GM18907 (cell line): ENCODE results near the gene NRXN3.

Experiments
- ATAC-seq: cut with Tn5 transposase; IDR thresholded peaks from one replicate; pipeline ENCODE4 v1.9.1; 2021; ENCODE audit warnings: mild to moderate bottlenecking, moderate library complexity; ENCODE audit not compliant: unreplicated experiment

The NRXN3 gene

DNA sequence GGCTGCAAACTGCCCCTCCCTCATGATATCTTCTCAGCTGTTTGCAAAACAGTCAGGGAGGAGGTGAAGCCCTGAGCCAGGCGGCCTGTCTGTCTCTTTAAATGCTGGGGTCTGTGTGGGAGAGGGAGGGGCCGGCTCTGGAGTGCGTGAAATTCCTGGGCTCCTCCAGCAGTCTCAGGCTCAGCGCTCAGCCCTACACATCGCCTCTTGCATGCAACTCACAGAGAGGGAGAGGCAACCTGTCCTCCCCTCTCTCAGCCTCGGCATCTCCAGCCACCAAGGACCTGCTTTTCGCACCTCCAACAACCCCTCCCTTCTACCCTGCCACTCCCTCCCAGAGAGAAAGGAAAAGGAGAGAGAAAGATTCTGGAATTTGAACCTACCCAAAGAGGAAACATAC is at the start of gene NRXN3:
NRXN3 (plus strand) TSS at position 171 of the 400 bp plus-strand sequence. CDS start 72,721 bp downstream, outside the sequence.
- ATAC-seq: no peak

DNA sequence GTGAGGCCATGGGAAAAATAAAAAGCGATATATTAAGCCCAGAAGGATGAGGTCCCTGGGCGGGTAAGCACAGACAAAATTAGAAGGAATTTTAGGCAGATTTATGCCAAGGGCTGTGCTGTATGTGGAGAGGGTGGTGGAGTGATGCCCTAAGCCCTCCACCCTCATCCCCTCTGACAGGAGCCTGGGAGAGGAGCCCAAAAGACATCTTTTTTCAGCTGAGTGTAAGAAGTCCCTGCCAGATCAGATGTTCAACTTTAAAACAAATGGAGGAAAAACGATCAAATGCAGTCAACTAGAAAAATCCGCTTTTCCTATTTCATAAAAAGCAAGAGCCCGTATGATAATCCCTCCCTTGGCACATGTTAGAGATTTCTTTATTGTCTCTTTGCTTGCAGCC is 47.7 kb upstream of the NRXN3 start:
- no peak for ATAC-seq

DNA sequence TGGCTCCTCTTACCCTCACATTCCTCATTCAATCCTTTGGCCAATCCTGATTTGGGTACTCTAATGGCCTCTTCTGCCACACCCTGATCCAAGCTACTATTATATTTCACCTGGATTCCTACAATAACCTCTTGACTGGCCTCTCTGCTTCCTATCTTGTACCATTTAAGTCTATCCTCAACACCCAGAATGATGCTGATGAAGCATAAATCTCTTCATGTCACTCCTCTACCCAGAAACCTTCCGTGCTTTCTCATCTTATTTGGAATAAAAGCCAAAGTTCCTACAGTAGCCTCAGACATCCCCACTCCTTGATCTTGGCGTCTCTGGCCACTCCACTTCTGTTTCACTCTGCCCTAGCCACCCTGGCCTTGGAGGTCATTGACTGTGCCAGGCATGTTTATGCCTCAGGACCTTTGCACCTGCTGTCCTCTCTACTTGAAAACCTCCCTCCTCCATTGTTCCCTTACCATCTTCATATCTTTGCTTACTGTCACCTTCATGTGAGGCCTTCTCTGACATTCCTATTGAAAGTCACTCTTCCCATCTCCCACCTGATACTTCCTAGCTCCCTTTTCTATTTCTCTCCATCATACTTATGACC is 46.4 kb upstream of the NRXN3 start:
- ATAC-seq: no peak

DNA sequence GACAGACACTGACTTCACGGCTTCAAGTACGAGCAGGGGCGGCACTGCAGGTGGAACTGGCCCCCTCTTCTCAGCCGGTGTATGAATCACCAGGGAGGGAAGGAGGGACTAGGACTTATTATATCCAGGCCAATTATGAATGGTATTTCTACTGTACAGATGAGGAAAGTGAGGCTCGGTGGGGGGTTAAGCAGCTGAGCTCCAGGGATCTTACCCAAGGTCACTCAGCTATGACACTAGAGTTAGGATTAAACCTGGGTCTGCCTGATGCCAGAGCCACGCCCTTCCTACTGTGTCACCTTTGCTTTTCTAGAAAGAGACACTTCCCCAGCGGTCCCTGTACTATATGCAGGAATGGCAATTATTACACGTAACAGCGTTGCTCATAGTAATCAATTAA is 42.2 kb upstream of the NRXN3 start:
- no peak for ATAC-seq

DNA sequence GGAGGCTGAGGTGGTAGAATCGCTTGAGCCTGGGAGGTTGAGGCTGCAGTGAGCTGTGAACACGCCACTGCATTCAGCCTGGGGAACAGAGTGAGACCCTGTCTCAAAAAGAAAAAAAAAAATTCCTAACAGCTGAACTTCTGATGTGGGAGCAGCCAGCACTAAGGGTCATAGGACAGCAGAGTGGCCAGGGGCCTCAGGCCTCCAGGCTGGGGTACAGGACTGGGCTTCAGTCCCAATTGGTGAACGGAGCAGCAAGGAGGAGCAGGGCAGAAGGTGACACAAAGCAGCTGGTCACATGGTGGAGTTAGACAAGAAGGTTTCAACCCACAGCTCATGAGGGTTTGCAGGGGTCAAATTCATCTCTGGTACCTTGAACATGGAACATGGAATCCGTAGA is 40.8 kb upstream of the NRXN3 start:
- no peak for ATAC-seq

DNA sequence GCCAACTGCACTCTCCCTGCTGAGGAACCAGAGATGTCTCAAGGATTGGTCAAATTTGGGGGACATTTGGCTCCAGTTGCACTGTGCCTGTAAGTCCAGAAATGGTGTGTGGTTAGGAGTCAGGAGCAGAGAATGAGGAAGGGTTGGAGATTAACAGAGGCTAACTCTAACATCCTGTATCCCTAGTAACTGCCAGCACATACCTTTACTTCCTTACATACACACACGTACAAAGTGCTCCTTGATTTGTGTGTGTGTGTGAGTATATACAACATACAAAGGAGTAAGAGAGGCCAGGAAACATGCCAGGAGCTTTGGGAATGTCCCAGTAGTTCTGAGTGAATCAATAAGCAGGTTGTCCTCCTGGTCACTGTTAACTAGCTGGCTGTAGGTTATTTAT is 39.8 kb upstream of the NRXN3 start:
- no peak for ATAC-seq

DNA sequence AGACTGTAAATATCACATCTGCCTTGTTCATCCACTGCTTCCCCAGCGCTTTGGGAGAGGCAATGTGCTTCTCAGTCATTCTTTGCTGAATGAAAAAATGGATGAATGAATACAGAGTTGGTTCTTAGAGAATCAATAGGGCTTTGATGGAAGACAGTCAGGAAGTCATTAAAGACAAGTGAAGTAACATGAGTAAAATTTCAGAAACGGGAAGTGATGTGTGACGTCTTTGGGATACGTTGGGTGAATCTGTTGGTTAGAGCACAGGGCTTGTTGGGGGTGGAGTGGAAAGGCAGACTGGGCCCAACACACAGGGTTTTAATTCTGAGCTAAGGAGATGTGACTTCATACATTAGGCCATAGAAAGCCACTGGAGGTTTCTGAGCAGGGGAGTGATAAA is 39.0 kb upstream of the NRXN3 start:
- no peak for ATAC-seq

DNA sequence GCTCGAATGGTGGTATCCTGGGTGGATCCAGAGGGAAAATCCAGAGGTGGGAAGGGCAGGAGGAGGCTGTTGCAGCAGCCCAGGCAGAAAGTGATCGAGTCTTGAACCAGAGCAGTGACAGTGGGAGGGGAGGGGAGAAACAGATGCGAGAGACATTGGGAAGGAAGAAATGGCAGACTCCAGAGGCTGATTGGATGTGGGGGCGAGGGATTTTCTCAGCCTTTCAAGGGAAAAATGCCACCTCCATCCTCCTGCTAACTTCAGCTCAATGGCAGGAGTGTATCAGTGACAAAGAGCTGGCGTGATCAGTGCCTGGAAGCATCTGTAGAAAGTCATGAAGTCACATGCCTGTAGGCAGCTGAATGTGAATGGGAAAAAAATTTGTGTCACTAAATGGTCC is 38.6 kb upstream of the NRXN3 start:
- ATAC-seq: no peak

DNA sequence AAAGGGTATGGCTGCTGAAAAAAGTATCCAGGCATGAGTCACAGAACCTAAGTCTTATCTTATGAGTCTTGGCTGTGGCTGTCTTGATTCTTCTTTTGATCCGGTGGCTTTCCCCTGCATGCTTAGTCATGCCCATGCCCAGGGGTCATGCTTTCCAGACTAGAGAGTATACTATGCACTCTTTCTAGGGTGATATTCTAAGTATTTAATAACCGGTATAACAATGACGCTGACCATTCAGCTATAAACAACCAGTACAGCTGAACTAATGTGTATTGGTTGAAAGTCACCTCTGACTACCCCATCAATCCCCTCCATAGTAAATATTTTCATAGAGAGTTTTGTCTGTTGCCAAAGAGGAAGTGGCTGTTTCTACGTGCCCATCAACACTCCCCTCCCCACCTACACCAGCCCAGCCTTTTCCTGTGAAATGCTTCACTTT is 34.7 kb upstream of the NRXN3 start:
- ATAC-seq: peak; percentile 60

DNA sequence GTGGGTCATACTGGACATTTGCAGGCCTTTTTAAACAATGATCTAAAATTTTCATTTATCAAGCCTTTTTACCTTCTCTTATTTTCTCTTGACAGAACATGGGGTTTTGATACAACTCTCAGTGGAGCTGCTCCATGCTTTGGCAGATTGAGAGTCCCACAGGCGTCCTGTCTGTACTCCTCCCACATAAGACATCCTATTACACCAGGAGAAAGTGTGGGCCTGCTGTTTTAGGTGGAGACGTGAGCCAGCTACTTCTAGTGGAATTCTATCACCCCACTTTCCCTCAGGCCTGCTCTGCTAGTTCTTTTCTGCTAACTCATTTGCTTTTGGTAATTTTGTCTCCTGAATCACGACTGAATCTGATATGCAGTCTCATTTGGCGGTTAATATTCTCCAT is 33.5 kb upstream of the NRXN3 start:
- ATAC-seq: no peak

DNA sequence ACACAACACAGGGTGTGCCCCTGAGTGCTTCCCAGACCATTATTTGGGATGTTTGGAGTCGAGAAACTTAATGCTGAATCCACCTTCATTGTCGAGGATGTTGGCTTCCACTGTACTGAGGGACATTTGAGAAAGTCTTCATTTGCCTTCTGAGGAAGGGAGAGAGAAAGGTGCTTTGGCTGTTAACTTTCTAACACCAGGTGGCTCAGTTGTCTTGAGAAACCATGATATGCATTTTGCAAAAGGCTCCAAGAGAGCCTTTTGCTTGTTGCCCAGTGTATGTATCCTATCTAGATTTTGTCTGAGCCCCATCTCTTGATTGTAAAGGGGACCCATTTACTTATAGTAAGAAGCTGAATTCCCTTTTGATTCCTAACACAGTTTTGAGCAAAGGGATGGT is 28.6 kb upstream of the NRXN3 start:
- no peak for ATAC-seq

DNA sequence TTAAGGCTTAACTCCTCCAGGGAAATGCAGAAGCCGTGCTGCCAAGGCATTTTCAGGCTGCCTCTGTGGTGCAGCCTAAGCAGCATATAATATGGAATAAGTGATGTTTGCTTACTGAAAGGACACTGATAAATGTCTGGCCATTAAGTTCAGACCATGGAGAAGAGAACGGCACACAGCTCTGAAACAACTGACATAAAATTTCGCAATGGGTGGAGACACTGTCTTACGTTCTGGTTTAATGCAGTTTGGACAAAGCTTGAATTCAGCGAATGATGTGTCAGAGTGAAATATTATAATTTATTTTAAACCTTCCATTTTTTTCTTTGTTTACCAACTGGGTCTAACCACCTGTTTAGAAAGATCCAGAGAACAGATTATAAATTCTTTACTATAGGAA is 27.2 kb upstream of the NRXN3 start:
- no peak for ATAC-seq

DNA sequence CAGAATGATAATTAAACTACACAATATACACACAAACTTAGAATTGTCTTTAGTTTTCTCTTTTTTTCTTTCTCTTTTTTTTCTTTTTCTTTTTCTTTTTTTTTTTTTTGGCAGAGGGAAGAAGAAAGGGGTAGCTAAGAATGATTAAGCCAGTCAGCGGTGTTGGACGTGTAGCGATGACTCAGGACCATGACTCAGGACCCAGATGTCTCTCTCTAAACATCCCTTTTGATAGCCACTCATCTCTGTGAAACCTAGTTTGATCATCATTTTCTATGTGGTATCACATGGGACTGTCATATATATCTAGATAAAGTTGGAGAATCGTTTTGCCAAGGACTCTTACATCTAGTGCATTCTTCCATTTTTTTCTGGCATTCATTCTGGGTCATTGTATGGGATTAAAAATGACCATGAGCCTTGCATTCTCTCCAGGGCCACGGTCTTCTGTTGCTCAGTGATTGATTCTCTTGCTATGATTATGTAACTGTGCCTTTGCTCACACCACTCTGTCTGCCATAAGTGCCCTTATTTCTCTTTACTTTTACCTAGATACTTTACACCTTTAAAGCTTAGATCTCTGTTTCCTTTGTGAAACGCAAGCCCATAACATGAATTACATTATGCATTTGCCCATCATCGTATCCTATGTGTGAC is 26.6 kb upstream of the NRXN3 start:
- ATAC-seq: no peak

DNA sequence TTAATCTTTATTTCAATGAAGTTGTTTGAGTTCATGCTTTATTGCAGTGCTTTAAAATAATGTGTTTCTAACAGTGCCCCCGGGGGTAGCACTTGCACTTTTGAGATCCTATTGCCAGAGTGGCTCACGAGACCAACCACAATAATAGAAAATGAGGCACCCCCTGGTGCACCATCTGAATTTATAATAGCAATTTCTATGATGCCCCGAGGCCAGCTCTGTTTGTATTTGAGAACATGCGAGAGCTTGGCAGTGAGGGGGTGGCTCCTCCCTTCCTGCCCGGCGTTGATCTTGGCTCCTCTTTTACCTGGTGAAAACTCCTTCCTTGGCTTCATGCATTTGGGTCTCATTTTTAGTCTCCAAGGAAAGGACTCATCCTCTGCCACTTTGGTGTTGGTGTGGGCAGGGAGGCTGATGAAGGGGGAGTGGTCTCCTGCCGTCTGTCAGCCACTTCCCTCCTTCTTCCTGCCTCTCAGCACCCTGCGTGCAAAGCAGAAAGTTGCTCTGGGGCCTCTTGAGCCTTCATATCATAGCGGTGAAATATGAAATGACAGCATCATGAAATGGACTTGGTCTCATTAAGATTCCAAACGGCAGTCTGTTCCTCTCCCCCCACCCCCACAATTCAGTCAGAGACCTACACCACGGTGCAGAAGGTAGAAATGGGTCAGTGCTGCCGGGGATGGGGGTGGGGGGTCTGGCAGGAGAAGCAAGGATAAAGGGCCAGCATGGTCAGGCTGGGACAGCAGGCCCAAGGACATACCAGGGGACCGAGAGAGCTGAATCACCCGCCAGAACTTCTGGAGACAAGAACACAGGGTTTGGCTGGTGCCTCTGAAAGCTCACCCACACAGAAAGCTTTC is 17.7 kb upstream of the NRXN3 start:
- no peak for ATAC-seq

DNA sequence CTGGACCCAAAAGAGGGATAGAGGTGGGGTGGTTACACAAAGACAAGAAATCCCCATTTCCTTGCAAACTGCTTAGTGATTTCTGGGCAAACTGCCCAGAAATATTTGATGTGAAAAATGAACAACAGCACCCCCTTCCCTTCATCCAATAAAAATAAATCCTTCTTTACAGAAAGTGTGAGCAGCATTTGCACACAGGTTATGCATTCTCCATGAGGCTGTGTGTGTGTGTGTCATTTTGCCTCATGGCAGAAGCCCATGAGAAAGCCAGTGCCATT is 17.2 kb upstream of the NRXN3 start:
- no peak for ATAC-seq

DNA sequence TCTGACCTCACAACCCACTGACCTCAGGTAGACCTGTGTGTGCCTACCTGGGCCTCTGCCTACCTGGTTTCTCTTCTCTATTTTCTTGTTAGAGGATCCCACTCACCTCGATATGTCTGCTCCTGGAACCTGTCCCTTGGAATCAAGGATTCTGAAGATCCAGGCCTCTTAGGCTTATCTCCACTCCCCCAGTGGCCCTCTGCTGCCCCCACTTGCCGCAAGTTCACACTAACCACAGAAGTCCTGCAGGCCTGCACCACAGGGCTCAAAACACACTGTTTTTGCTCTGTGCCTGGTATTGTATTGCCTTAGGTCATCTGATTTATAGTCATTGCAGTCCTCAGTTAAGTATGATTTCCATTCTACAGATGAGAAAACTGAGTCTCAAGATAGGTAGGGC is 15.3 kb upstream of the NRXN3 start:
- ATAC-seq: no peak

DNA sequence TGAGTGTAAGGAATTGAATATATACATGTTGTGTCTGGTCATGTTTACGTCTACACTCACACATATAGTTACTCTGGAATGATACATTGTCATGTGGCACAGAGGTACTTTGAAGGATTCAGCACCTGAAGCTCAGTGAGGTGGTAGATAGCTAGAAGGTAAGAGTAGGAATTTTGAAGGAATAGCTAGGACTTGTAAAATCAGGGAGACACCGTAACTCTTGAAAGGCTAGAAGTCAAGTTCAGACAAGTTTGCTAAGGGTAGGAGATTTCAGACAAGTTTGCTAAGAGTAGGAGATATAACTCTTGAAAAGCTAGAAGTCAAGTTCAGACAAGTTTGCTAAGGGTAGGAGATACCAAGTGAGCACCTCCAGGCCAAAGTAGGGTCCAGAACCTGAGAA is 14.0 kb upstream of the NRXN3 start:
- ATAC-seq: no peak

DNA sequence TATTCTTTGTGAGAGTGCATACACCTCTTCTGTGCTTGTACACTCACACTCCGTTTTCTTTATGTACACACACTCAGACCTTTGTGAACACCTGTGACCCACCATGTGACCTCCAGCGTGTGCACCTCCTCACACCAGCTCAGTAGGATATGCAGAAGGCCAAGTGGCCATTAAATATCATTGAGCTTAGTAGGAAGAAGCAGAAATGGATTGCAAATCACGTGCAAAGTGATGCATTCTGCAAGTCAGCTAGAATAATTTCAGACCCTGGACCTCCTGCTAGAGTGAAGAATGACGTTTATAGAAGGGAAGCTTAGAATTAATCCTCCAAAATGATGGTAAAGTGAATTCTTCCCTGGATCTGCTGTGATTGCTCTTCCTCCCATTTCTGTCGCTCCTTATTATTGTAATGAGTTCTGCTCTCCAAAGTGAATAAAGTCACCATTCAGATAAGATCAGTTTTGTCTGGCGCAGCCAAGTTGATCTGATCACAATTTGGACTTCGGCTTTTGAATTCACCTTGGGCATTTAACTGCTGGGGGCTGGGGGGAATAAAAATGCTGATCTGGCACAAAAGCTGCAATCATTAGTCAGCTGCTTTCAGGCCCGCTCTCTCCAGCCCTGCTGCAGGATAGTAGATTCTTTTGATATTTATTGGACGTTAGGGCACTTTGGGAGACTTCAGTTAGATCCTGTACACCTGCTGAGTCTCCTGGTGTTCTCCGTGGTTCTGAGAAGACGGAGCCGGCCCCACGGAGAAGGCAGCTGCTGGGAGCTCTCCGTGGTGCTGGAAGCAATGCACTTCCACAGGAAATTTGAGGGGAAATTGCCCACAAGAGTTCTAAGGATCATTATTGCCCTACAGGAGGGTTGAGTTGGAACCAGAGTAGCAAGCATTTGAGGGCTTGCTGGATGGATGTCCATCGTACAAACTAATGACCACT is 12.4 kb upstream of the NRXN3 start:
- no peak for ATAC-seq

DNA sequence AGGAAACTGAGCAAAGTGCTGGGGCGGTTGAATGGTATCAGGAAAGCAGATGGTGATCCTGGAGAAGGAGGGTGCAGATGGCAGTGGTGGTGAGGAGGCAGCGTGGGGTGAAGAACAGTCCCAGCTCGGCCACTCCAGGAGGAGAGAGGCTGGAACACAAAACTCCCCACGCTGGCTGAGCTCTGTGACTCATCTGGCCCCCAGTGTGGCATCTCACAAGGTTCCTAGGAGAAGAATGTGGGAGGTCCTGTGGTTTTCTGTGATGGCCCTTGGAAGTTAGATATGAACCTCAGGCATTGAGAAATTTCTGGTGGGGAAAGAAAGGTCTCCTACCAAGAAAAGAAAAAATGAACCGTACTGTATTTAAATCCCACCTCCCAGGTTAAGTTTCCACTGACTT is 8.0 kb upstream of the NRXN3 start:
- ATAC-seq: no peak

DNA sequence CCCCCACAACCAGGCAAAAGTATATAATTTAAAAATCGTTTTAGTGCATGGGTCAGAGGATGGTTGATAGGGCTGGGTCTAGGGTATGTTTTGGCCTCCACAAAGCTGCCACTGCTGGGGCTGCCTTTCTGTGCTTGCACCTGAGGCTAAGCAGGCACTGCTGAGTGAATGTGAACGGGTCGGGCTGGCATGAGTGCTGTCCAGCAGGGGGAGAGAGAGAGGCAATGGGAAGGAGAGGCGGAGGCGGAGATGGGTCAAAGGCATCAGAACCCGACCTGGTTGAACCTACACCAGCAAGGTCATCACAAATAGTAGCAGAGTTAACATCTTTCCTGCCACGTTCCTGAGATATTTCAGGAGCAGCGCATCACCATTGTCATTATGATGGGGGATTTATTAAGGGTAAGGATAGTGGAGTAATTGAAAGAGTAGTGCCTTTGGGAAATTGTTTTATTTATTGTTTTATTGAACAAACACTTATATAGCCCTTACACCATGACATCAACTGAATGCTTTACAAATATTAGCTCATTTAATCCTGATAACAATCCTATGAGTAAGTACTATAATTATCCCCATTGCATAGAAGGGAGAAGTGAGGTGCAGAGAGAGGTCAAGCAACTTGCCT is 5.8 kb upstream of the NRXN3 start:
- no peak for ATAC-seq

DNA sequence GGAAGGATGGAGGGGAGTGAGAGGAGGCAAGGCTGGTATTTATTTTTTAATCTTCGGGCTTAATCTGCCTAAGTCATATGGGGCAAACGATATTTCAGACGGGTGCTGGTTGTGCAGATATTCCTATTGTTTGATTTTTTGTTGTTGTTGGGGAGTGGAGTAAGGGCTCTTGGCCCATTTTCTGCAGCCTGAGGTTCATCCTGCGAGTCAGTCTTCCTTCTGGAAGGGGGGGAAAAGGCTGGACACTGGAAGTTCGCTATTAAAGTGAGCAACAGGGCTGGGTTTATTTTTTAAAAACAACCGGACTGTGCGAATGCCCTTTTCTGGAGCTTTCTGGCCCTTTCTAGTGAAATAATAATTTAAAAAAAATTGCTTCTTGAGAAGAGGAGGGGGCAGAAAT is 2.3 kb downstream of the NRXN3 start:
- no peak for ATAC-seq
